ENCODE data around the gene EFCAB6. TPM values are rescaled to one million over a fixed set of nuclear protein-coding genes. Genes with fewer than 3 reads are reported as not detected.

Gene EFCAB6
- total RNA-seq, 1 experiment from 2014 or later, result 0.94 TPM

- ATAC-seq (no peak), DNase-seq (ENCODE audit: low spot score) (no peak)
- Mint-ChIP-seq H3K27me3 (ENCODE audit: low read depth) (no peaks in the 10 kb centered on the region), H3K4me3 (no peak overlapping the region), H3K36me3 (no peaks in the 10 kb centered on the region), H3K27ac (no peak overlapping the region), H3K4me1 (peaks cover 23% of the 10 kb centered on the region), H3K9me3 (peaks cover 12% of the 10 kb centered on the region)
- POLR2A ChIA-PET, result interaction anchor here (0.5 kb wide), 1 partner anchor 112 kb away, joined by 3 read pairs; no protein-coding TSS in a partner anchor
- CTCF ChIA-PET, result interaction anchor here (0.7 to 1.8 kb wide), 8 partner anchors 11 to 317 kb away, joined by 3 to 6 read pairs (median 4); no protein-coding TSS in a partner anchor
- TF ChIP-seq ZNF423 (CRISPR knock-in tag; IDR thresholded peaks at IDR 0.05), result no peak
- no peak for TF ChIP-seq FOXP1 (CRISPR knock-in tag; IDR thresholded peaks at IDR 0.05; ENCODE audit: borderline replicate concordance)
- no peak for TF ChIP-seq JAZF1 (CRISPR knock-in tag; IDR thresholded peaks at IDR 0.05)
- TF ChIP-seq RELA (CRISPR knock-in tag; IDR thresholded peaks at IDR 0.05; ENCODE audit: borderline replicate concordance), result no peak
- no peak for TF ChIP-seq CTCF (IDR thresholded peaks at IDR 0.05)
- no peak for TF ChIP-seq FOXJ3 (CRISPR knock-in tag; IDR thresholded peaks at IDR 0.05; ENCODE audit: borderline replicate concordance)
- no peak for TF ChIP-seq NR1H2 (CRISPR knock-in tag; IDR thresholded peaks at IDR 0.05)
- TF ChIP-seq CREB1 (CRISPR knock-in tag; IDR thresholded peaks at IDR 0.05), result no peak
- no peak for TF ChIP-seq E2F5 (CRISPR knock-in tag; IDR thresholded peaks at IDR 0.05)
- TF ChIP-seq ZNF512 (CRISPR knock-in tag; IDR thresholded peaks at IDR 0.05; ENCODE audit: borderline replicate concordance), result no peak
- no peak for TF ChIP-seq GABPB1 (CRISPR knock-in tag; IDR thresholded peaks at IDR 0.05)
- TF ChIP-seq ZNF281 (CRISPR knock-in tag; IDR thresholded peaks at IDR 0.05), result no peak
- no peak for TF ChIP-seq NR3C1 (CRISPR knock-in tag; conservative IDR thresholded peaks at IDR 0.05; ENCODE audit: low read depth)
- TF ChIP-seq NFYB (CRISPR knock-in tag; conservative IDR thresholded peaks at IDR 0.05; ENCODE audit: low read depth), result no peak
- no peak for TF ChIP-seq EMX1 (CRISPR knock-in tag; IDR thresholded peaks at IDR 0.05)
- no peak for TF ChIP-seq ZNF138 (CRISPR knock-in tag; conservative IDR thresholded peaks at IDR 0.05)
- no peak for TF ChIP-seq ZNF425 (CRISPR knock-in tag; conservative IDR thresholded peaks at IDR 0.05)
Observed at GRCh38 chr22:43566561-43567332, 245.4 kb downstream of the EFCAB6 start.
